SKM-1 treated with dmso at 0.1 percent for 144 hours (cell line): ENCODE results near the gene IL36RN.
"Not testable (repeated sequence)": the region's sequence is repeated elsewhere in the genome, so short reads cannot be mapped to it uniquely, and the experiment has no call there.

Experiments
- DNase-seq: peaks from one replicate; lab custom pipeline; 2025; ENCODE audit not compliant: unreplicated experiment; lab: John Stamatoyannopoulos, UW

The IL36RN gene

GRCh38 chr2:113096842-113097618 is 38.0 kb downstream of the IL36RN start:
- not testable (repeated sequence) for DNase-seq

GRCh38 chr2:113098041-113098440 is 39.0 kb downstream of the IL36RN start:
- no peak for DNase-seq

- DNase-seq = no peak
Observed at GRCh38 chr2:113098532-113098931, 39.5 kb downstream of the IL36RN start.

- DNase-seq = no peak
Observed at GRCh38 chr2:113102133-113102532, 43.1 kb downstream of the IL36RN start.

DNA sequence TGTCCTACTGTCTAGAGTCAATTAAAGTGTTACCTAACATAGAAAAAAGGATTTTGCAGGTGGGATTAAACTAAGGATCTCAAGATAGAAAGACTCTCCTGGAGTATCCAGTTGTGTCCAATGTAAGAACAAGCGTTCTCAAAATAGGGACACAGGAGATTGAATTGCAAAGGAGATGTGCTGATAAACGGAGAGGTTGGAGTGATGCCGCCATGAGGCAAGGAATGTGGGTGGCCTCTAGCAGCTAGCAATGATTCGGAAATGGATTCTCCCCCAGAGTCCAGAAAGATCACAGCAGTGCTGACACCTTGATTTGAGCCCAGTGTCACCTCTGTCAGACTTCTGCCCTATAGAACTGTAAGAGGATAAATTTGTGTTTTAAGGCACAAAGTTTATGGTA is 44.3 kb downstream of the IL36RN start:
- no peak for DNase-seq

GRCh38 chr2:113104054-113104611 is 45.1 kb downstream of the IL36RN start:
- no peak for DNase-seq

GRCh38 chr2:113105047-113105785 is 46.2 kb downstream of the IL36RN start:
- DNase-seq = no peak

- DNase-seq = no peak
Observed at GRCh38 chr2:113111121-113111520, 52.1 kb downstream of the IL36RN start.

GRCh38 chr2:113111823-113112287 is 52.9 kb downstream of the IL36RN start:
- DNase-seq = peak; percentile 64

DNA sequence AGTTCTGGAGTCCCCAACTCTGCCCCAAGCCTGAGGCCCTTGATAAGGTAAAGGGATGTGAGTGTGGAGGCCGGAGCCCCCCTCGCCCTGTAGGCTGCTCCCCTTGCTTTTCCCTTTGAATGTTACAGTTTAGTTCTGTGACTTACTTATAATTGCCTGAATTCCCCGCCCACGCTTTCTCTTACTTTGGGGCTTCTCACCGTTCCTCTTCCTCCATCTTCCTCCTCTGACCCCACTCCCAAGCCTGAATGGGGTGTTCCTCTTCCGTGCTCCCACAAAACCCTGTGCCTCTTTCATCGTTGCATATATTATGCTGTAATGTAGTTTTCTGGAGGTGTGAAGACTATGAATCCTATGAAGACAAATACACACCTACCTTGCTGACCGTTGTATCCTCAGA is 53.4 kb downstream of the IL36RN start:
- no peak for DNase-seq

- DNase-seq = no peak
Observed at GRCh38 chr2:113112871-113113270, 53.9 kb downstream of the IL36RN start.

DNA sequence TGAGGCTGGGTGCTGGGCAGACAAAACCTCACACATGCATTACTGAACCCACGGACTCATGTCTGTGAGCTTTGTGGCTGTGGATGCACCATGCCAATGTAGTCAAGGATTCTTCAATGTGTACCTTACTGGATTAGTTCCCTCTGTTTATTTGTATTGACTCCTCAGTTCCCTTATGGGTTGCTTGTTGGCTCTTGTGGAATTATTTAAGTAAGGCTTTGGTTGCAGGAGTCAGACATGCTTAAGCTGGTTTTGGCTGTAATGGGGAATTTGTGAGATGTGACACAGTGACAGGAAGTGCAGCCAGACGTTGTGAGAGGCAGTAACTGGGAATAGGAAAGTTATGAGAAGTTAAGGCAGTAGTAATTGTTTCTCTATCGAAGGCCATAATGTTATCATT is 54.8 kb downstream of the IL36RN start:
- no peak for DNase-seq
